Measurements from ENCODE around the gene MMP7.

MMP7 gene

GRCh38 chr11:102471474-102471873 is 59.1 kb downstream of the MMP7 start:
- Histone ChIP-seq H3K36me3 (ENCODE audit: control insufficient read depth in 2 of 2, insufficient read depth in 1 of 2, low read length in 2 of 2) (no peaks in the 10 kb centered on the region), H3K27ac (ENCODE audit: extremely low read depth, low read depth, low read length) (no peak overlapping the region), H3K4me1 (ENCODE audit: control insufficient read depth, insufficient read depth, low read length) (no peaks in the 10 kb centered on the region), H3K9me3 (ENCODE audit: control insufficient read depth, insufficient read depth, low read depth, low read length) (no peaks in the 10 kb centered on the region), H3K4me3 (ENCODE audit: low read depth, low read length) (no peak overlapping the region)
- ChIA-PET POLR2A (no interaction called here), CTCF (interaction anchor here (0.6 to 1.2 kb wide), 2 partner anchors 10 to 96 kb away, joined by 3 read pairs; no protein-coding TSS in a partner anchor)
- TF ChIP-seq ZNF324 (tag by site-specific recombination; IDR thresholded peaks at IDR 0.05), result no peak
- TF ChIP-seq, protein P1, sequence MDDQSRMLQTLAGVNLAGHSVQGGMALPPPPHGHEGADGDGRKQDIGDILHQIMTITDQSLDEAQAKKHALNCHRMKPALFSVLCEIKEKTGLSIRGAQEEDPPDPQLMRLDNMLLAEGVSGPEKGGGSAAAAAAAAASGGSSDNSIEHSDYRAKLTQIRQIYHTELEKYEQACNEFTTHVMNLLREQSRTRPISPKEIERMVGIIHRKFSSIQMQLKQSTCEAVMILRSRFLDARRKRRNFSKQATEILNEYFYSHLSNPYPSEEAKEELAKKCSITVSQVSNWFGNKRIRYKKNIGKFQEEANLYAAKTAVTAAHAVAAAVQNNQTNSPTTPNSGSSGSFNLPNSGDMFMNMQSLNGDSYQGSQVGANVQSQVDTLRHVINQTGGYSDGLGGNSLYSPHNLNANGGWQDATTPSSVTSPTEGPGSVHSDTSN (CRISPR knock-in tag; IDR thresholded peaks at IDR 0.05), result no peak
